ENCODE results near the gene DLG2.

DLG2 gene

DNA sequence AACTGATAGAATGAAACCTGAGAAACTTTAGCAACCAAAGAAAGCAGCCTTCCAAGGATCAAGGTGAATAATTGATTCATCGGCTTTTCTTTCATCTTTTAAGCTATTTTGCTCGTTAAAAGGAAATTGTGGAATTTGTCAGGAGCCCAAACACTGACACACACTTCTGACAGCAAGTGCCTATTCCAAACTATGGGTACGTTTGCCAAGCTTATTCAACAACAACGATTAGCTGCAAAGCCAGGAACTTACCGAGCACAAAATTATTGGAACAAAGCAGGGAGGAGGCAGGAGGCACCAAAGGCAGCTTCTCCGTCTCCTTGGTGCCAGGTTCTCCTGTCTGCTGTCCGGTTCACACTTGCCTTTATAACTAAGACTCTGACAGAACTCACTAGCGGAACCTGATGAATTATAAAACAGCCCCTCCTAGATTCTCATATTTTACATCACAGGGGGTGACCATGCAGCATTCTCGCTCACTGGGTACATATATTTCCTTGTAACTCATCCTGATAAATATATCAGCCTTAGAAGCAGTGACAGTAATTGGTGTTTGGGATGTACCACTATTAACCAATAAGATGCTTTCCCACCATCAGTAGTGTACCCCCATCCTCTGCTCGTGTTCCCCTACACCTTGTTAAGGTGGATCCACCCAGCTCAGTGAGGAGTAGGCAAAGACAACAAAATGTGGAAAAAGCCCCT is 1945.1 kb downstream of the DLG2 start:
- DNase-seq, result no peak

DNA sequence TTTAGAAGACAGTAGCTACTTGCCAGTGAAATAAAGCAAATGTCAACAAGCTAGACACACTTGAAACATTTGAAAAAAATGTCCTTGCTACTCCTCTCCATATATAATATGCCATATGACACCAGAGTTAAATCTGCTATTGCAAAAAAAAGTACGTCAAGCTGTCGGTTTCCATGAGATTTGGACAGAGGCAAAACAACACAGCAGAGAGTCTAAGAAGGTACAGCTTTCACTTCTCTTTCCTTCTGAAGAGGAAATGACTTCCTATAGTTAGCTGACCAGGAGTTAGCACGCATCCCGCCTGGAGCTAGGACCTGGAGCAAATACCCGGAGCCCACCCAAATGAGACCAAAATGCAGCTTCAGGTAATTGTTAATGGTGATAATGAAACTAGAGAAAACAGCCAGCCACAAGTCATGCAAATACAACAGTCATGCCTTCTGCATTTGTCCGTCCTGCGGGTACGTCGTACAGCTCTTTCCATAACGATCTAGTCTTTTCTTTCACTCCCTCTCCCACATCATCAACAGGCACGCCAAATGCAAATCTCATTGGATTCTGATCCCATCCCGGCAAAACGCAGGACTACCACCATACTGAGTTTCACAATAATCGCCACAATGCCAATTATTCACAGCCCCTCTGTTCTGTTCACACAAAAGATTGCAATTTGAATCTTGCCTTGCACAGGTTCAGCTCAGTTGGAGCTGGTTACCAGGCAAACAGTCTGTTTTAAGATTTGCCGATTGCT is 1945.9 kb downstream of the DLG2 start:
- no peak for DNase-seq

DNA sequence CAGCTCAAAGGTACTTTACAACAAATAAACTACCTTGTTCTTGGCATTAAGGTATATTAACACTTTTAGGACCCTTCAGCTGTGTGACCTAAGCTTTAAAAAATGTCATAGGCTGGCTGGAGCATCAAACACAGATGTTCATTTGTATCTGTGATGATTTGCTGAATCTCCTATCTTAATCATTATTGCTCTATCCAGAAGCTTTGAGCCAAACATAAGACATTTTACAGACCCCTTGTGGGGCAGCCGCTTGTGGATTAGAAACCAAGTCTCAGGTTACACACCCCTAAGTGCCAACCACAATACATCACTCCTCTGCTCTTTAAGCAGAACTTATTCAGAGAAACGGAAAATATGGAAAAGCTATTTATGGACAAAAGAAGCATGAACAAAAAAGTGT is 1946.8 kb downstream of the DLG2 start:
- no peak for DNase-seq

DNA sequence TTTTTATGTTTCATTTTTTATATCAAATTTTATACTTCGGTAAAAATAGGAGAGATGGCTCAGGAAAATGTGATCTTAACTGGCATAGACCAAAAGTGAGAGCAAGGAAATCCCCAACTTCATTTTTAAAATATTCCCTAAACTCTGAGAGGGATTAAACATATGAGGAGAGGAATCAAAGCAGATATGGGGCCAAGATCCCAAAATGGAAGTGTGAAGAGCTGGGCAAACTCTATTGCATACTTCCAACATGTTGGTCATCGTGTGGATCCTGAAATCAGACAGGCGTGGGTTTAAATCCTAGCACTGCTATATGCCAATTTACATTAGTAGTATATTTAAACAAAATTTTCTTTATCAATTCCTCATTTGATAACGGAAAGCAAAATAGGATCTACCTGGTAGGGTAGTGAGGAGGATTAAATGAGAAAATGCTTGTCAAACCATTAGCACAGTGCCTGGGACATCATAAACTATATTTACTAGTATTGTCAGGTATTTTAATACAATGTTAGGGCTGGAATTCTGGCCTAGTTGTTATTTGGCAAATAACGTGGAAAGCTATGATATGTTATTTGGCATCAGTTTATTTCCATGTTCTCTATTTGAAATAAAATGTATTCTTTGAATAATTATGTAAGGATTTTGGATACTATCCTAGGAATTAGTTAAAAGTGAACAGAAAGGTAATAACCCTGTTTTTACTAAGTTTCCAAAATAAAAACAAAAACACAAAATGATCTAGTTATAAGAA is 1948.1 kb downstream of the DLG2 start:
- DNase-seq, result no peak

DNA sequence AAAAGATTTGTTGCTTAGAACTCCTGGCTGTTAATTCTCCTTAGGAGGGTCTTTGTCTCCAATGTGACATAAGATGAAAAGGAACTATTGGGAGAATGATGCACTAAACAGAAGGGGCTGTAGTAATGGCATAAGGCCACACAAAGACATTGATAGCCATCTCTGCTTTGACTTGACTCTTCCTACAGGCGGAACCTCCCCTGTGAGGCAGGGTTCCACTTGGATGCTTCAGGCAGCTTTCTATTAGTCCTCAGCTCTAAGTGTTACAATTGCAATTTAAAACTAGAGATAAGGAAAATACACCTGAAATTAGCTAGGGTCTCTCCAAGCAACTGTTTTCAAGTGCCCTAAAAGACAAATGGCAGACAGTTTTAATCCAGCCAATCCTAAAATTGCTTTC is 1949.4 kb downstream of the DLG2 start:
- DNase-seq, result no peak

DNA sequence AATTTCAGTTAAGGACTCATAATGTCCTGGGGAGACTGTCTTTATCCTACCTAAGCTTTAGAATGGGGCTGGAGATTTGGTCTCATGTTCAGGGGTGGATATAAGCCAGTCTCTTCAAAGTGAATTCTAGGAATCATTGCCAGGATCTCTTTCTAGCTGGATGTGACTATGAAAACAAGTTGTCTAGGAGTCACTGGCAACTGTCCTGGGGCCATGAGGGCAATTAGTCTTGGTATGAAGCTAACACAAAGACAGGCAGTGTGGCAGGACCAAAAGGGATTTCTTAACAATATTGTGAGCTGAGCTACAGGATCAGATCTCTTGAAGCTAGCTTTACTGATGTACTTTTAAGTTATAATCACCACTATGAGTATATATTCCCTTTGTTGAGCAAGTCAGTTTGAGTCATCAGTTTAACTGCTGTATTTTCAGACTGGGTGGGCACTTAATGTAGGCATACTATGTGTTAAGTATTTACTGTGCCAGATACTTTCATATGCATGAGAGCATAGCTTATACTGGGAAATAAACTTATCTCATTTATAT is 1951.0 kb downstream of the DLG2 start:
- DNase-seq, result no peak

DNA sequence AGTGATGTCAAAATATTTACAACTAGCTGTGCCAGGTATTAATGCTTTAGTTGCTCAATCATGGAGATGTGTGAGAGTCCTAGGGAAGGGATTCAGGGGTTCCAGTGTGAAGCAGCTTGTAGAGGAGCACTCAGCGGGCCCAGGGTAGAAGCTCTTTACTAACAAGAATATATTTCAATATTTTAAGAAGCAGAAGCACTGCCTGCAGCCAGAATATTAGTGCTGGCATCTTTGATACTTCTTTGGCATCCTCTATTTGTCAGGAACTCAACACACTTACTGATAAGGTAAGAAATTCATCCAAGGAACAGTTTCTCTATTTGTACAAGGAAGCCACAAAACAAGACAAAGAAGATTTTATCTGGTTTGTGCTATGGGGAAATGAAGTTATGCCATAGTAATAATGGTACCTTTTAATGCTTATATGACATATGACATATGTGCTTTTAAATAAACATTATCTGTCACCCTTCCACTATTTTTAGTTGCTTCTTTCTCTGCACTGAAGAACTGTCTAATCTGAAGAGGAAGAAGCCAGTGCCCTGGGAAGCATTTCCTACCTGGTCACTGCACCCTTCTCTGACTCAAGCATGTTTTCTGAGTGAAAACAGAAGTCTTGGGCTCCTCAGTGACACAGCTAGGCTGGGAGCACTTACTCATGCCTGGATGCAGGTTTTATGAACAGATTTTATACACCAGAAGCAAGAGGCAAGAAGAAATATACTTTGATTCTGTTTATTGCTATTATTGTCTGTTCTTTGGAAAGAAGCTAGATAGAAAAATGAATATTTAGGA is 1952.8 kb downstream of the DLG2 start:
- no peak for DNase-seq

DNA sequence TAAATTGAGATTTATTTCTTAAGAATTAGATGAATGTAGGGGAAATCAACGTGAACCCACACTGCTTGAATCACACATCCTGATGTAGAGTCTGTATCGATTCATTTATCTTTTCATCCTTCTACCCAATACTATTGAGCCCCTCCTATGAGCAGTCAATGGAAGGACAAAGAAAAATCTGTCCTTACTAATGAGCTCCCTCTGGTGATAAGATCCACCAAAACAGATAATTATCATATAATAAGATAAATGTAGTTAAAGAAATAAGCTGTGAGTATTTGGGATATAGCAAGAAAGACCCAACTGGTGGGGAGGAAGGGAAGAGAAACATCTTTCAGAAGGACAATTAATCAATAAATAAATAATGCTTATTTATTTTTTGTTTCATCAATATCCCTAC is 1955.9 kb downstream of the DLG2 start:
- no peak for DNase-seq

DNA sequence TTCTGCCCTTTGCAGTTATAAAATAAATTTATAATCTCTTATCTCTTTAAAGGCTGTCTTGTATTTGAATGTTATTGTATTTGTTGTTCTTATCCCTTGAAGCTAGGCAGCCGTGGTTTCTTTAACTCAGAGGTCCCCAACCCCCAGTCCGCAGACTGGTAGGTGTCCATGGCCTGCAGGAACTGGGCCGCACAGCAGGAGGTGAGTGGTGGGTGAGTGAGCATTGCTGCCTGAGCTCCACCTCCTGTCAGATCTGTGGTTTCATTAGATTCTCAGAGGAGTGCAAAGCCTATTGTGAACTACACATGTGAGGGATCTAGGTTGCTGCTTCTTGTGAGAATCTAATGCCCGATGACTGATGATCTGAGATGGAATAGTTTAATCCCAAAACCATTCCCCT is 1961.0 kb downstream of the DLG2 start:
- DNase-seq, result no peak

DNA sequence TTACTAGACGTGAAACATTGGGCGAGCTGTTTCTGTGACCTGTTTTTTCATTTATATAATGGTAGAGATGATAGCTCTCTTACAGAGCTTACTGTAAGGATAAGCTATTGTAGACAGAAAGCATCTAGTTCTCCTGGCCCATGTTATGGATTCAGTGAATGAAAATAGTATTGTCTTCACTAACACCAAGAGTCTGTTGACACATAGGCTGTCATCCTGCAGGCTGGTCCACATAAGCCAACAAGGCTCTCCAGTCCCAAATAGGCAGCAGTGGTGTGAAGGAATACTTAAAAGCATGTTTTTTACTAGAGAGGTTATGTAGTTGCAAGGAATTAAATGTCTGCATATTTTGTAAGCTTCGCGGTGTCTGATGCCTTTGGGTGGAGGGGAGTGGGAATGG is 1963.2 kb downstream of the DLG2 start:
- DNase-seq, result no peak

DNA sequence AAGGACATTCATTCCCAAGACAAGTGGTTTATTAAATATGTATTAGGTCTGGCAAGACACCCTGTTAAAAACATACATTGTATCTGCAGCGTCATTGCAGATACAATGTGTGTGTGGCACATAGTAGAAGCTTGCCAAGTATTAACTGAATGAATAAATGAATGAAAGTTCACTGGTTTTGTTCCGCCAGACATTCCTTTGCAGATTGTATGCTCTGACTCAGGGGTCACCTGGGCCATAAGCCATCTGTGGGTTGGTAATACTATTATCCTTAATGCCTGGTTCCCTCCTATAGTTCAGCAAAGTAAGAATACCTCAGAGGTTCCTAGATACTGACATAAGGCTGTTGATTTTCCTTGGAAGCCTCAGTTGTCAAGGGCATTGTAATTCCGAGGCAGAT is 1963.7 kb downstream of the DLG2 start:
- no peak for DNase-seq

DNA sequence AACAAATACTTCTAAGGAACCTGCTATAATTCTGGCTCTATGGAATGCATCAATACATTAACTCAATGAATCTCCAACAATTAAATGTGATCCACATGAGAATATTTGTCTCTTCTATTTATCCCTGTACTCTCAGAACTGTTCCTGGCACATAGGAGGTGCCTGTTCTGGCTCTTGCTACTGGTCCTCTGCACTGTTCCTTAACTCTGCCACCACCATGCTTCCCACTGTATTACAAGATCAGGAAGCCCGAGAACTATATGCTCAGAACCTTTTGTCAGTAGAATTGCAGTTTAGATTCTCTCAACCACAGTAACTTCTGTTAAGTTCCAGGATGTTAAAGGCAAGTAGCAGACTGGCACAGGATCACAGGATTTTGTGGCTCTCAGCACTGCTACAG is 1964.7 kb downstream of the DLG2 start:
- DNase-seq, result no peak

DNA sequence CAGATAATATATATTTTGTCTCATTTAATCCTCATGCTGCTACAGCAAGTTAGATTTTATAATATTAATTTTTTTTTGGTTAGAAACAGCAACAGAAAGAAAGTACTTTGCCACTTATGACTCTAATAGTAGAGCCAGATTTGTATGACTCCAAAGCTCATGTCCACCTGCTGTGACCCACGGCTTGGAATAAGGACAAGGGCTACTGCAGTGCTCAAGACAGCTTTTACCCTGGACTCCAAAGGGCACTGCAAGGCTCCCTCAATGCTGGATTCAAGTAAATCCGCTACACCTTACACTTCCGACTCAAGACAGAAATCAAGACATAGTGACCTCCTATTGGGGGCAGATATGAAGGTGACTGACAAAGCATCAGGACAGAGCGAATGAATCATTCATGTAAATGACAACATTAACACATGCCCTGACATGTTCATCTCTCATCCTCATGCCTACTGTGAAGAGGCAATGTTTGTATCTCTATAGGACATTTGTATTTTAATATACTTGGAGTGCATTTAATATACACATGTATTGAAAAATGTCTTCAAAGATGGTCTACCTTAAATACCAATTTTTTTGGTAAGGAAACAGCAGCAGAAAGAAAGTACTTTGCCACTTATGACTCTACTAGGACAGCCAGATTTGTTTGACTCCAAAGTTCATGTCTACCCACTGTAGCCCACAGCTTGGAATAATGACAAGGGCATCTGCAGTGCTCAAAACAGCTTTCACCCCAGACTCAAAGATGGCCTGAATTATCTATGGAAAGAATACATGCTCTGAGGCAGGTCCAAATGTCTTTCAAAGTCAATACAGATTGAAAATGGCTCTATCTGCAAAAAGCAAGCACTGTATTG is 1965.4 kb downstream of the DLG2 start:
- DNase-seq, result no peak

DNA sequence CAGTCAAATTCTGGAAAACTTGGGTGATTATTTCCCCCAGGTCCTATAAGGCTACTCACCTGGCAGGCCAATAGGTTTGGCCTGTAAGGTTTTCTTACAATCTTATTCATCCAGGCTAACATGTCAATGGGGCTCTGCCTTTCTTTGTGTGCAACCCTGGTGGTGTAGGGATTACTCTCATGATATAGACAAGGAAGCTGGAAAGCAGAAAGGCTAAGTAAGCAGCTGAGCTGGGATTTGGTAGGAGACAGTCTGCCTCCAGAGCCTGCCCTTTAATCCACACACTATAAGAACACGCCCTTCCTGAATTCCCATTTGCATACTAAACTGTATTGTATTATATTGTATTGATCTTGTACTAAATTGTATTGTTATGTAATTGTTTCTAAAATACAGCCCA is 1967.7 kb downstream of the DLG2 start:
- no peak for DNase-seq

DNA sequence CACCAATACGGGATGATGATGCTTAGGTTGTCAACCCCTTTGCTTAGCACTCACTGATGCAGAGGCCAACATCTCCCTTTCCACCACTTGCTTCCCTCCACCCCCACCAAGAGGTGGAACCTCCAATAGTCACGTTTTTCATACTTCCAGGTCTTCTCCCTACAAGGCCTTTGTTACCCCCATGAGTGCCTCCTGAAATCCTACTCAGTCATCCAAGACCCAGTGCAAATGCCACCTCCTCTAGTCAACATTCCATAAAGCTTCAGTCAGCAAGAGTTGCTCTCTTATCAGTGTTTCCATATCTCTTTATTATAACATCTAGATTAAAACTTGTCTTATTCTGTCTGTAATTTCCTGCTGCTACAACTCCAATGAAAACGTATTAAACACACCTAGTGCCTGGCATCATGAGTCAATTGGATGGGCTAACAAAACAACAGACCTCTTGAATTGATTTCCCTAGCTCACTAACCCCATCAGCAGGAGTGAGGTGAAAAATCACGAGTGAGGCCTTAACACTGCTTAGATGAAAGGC is 1970.3 kb downstream of the DLG2 start:
- DNase-seq, result no peak

DNA sequence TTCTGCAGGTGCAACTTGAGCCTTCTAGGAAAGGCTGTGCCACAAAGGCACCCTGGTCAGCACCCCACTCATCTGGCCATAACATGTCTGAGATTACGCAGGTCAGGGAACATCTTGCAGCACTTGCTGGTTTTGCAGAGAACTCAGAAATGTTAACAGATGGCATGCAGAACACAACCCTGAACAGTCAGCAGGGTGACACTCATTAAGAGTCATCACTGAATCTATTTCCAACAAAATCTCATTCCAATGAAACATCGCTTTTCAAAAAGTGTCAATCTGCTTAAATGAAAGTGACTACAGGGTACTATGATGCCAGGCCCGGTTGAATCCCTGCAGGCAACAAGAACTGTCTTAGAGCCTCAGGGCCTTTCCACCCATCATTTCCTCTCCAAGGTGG is 1971.2 kb downstream of the DLG2 start:
- DNase-seq, result no peak

DNA sequence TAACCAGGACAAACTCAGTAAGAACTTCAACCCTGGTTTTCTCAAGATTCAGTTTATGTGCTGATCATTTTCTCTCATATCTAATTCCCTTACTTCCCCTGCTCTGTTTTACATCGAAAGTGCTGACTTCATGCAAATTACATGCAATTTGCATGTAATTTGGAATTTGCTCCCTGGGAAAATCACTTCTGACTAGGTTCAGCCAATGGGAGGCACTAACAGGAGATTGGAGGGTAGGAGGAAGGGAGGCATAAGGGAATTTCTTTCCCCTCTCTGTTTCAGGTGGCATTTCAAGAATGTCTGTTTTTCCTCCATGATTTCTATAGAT is 1977.7 kb downstream of the DLG2 start:
- no peak for DNase-seq

DNA sequence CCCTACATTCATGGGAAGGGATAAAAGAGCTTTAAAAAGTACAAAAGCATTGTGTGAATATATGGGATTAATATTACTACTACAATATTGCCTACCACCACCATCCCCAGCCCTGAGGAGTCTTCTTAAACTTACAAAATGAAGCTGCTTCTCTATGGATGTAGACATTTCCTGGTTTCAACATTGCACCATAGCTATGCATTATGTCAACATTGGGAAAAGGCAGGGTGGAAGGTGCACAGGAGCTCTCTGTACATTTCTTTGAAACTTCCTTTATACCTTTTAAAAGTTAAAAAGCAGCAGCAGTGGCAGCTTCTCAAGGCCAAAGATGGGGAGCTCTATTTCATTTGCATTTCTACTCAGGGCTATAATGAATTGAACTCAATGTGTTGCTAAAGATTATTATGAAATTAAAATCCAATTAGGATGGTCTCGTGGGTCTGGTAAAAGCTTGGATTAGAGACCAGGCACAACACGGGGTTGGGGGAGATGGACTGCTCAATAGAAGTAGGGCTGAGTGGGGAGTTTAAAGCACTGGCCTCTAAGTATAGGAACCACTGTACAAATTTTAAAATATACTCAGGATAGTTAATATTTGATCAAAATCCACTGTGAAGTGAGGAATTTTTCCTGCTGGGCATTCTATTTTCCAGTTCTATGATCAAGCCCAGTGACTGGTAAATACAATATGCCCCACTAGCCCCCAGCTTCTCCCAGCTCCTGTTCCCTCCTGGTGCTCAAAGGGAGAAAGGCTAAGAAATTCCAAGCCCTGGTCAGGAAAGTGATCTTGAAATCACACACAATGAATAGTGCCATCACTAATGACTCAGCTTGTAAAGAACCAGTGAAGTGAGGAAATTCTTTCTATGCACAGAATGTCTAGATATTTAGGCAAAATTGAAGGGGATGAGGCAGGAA is 1978.3 kb downstream of the DLG2 start:
- no peak for DNase-seq

DNA sequence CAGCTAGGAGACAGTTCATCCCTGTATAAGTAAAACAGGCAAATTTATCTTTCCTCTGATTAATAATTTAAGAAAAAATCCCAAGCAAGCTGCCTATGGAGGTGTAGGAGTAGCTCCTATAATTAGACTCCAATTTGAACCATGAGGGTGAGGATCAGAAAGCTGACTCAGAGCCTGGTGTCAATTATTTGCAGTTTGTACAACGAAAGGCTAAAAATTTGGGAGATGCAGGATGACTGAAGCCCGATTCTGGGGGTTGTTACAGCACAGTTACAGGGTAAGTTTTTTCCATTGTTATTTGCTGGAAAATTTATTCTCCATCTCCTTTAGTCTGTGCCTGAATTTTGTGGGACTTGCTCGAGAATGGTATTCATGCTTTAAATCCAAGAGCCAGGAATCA is 1981.6 kb downstream of the DLG2 start:
- no peak for DNase-seq

DNA sequence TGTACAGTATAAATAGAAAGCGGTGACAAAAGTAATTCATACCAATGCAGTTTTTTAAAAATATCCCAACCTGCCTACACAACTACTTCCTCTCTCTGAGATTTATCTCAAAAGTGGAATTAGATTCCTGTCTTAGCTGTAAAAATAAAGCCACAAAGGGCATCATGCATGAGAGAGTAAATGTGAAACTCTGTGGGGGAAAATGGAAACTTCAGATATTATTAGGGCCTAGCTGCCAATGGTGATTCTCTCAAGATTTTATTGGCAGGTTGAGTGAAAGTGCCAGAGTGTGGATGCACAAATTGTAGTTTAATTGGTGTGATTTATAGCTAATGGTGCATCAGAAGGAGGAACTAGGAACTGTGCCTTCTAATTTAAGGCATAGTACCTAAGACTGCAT is 1984.0 kb downstream of the DLG2 start:
- no peak for DNase-seq

DNA sequence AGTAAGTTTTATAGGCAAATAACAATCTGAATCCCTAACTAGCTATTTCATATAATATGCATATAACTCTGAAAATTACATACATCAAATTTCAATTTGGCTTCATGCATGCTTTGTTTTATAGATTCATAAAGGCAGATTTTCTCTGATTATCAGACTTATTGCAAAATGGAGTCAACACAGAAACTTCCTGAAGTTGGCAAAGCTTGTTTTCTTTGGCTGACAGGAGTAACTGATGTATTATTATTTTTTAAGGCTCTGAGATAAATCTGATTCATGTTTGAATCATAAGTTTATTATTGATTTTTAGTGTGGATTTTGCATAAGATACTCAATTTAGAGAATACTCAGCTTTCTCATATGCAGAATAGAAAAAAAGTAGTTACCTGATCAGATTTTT is 1984.6 kb downstream of the DLG2 start:
- no peak for DNase-seq
